ENCODE data around the gene POLN. TPM values are rescaled to one million over a fixed set of nuclear protein-coding genes. Genes with fewer than 3 reads are reported as not detected.

The POLN gene
- total RNA-seq, 1 experiment from 2014 or later, result 0.26 TPM

GRCh38 chr4:2261110-2261852, 19.4 kb upstream of the POLN start:
- POLR2A ChIA-PET (ENCODE audit: unreplicated experiment), result no interaction called here

GRCh38 chr4:2260344-2261109, 18.6 kb upstream of the POLN start:
- Histone ChIP-seq H3K4me3 (ENCODE audit: low read length) (peak overlapping the region; percentile 87), H3F3A (ENCODE audit: low read length, unreplicated experiment) (no peaks in the 10 kb centered on the region), H2AFZ (ENCODE audit: low read length) (peak overlapping the region; percentile 68; the same call in 1 of the 2 replicates), H4K20me1 (ENCODE audit: low read length) (no peaks in the 10 kb centered on the region), H3K9ac (ENCODE audit: low read length) (peak overlapping the region; percentile 79), H3K9me2 (replicated peaks; ENCODE audit: low read length) (no peaks in the 10 kb centered on the region), H3K27me3 (ENCODE audit: low read length) (no peaks in the 10 kb centered on the region), H3K79me2 (ENCODE audit: low read length) (peaks cover 10% of the 10 kb centered on the region; the same call in 1 of the 2 replicates), H3K4me1 (ENCODE audit: insufficient read depth, low read length) (peaks cover 8% of the 10 kb centered on the region; the same call in 1 of the 2 replicates), H3K36me3 (ENCODE audit: low read depth, low read length) (no peaks in the 10 kb centered on the region), H3K27ac (ENCODE audit: low read length) (no peak overlapping the region), H3K4me2 (ENCODE audit: low read length) (peak overlapping the region; percentile 93), H3K9me3 (ENCODE audit: low read length) (no peaks in the 10 kb centered on the region)
- TF ChIP-seq CTCF (conservative IDR thresholded peaks at IDR 0.05; ENCODE audit: low read depth, low read length) (no peak), EZH2 (IDR thresholded peaks at IDR 0.05; ENCODE audit: low read length, unreplicated experiment) (no peak)
- TSS peak; percentile 52 for BruUV-seq (replicated peaks)
- ATAC-seq, result no peak
- ChIA-PET POLR2A (ENCODE audit: unreplicated experiment) (no interaction called here), CTCF (no interaction called here)
- intact Hi-C loops (cut with micrococcal nuclease), result loop anchor here (5.0 kb wide), 1 partner anchor 157 kb away; the partner anchor contains the start of genes CFAP99 and ZFYVE28
- DNase-seq, result no peak

More at GRCh38 chr4:2261110-2261852, 19.4 kb upstream of the POLN start:
- H3K4me3 ChIP-seq (ENCODE audit: low read length), result peak overlapping the region; percentile 87
- BruUV-seq (replicated peaks), result no TSS peak
- H3K36me3 ChIP-seq (ENCODE audit: low read depth, low read length), result no peaks in the 10 kb centered on the region
- ATAC-seq (peak; percentile 25), DNase-seq (peak; percentile 37)
- peak overlapping the region; percentile 68 for H2AFZ ChIP-seq (ENCODE audit: low read length)
- no peaks in the 10 kb centered on the region for H3K9me2 ChIP-seq (replicated peaks; ENCODE audit: low read length)
- H3F3A ChIP-seq (ENCODE audit: low read length, unreplicated experiment), result no peaks in the 10 kb centered on the region
- H3K9me3 ChIP-seq (ENCODE audit: low read length), result no peaks in the 10 kb centered on the region
- H4K20me1 ChIP-seq (ENCODE audit: low read length), result no peaks in the 10 kb centered on the region
- CTCF ChIA-PET, result no interaction called here
- H3K9ac ChIP-seq (ENCODE audit: low read length), result peak overlapping the region; percentile 79
- peak overlapping the region; percentile 93 for H3K4me2 ChIP-seq (ENCODE audit: low read length)
- peaks cover 10% of the 10 kb centered on the region; the same call in 1 of the 2 replicates for H3K79me2 ChIP-seq (ENCODE audit: low read length)
- TF ChIP-seq CTCF (conservative IDR thresholded peaks at IDR 0.05; ENCODE audit: low read depth, low read length), result no peak
- TF ChIP-seq EZH2 (IDR thresholded peaks at IDR 0.05; ENCODE audit: low read length, unreplicated experiment), result no peak
- no peak for TF ChIP-seq EZH2phosphoT487 (IDR thresholded peaks at IDR 0.05; ENCODE audit: borderline replicate concordance, low read length)
- no peak overlapping the region for H3K27ac ChIP-seq (ENCODE audit: low read length)
- peaks cover 8% of the 10 kb centered on the region; the same call in 1 of the 2 replicates for H3K4me1 ChIP-seq (ENCODE audit: insufficient read depth, low read length)
- no peaks in the 10 kb centered on the region for H3K27me3 ChIP-seq (ENCODE audit: low read length)
- intact Hi-C loops (cut with micrococcal nuclease), result loop anchor here (5.0 kb wide), 1 partner anchor 156 kb away; the partner anchor contains the start of genes CFAP99 and ZFYVE28

Data from PC-3 (cell line).